DOHH2 (cell line): ENCODE results near the gene DNM1.

Source experiments
- H3F3A ChIP-seq: fragments of 200-600 bp; sonication (generic), shearing (Covaris generic); 2 replicates; pipeline ENCODE4 v1.6.0; 2016; ENCODE audit warnings: antibody characterized with exemption, mild to moderate bottlenecking; ENCODE audit not compliant: control insufficient read depth, insufficient read depth
- H3K27ac ChIP-seq: fragments of 200-600 bp; sonication (generic); 2 replicates; pipeline ENCODE4 v1.5.1; 2014; ENCODE audit warnings: low read depth, mild to moderate bottlenecking, low read length, moderate library complexity
- H3K27me3 ChIP-seq: fragments of 200-600 bp; sonication (generic); 2 replicates; pipeline ENCODE4 v1.6.1; 2014; ENCODE audit warnings: mild to moderate bottlenecking, low read length, mixed read lengths; ENCODE audit not compliant: control insufficient read depth
- H3K36me3 ChIP-seq: fragments of 200-600 bp; sonication (generic); 2 replicates; pipeline ENCODE4 v1.6.1; 2014; ENCODE audit warnings: mild to moderate bottlenecking, low read length, moderate library complexity, mixed read lengths; ENCODE audit not compliant: control insufficient read depth
- H3K4me1 ChIP-seq: fragments of 200-600 bp; sonication (generic); 2 replicates; pipeline ENCODE4 v1.6.1; 2014; ENCODE audit warnings: mild to moderate bottlenecking, low read length, mixed read lengths; ENCODE audit not compliant: control insufficient read depth
- H3K4me2 ChIP-seq: fragments of 200-600 bp; sonication (generic); 2 replicates; pipeline ENCODE4 v1.6.0; 2014; ENCODE audit warnings: mild to moderate bottlenecking, low read length, moderate library complexity
- H3K4me3 ChIP-seq: fragments of 200-600 bp; sonication (generic); 2 replicates; pipeline ENCODE4 v1.5.1; 2014; ENCODE audit warnings: mild to moderate bottlenecking, low read length, mixed read lengths
- H3K79me2 ChIP-seq: fragments of 200-600 bp; sonication (generic); 2 replicates; pipeline ENCODE4 v1.6.1; 2014; ENCODE audit warnings: mild to moderate bottlenecking, low read length, mixed read lengths; ENCODE audit not compliant: control insufficient read depth
- H3K9me2 ChIP-seq: fragments of 200-600 bp; sonication (generic); replicated peaks from 2 replicates; pipeline ENCODE4 v1.6.1; 2014; ENCODE audit warnings: mild to moderate bottlenecking, low read length, mixed read lengths; ENCODE audit not compliant: control insufficient read depth
- H3K9me3 ChIP-seq: fragments of 200-600 bp; sonication (generic); 2 replicates; pipeline ENCODE4 v1.6.1; 2014; ENCODE audit warnings: antibody characterized with exemption, low read length, mixed read lengths; ENCODE audit not compliant: control insufficient read depth, insufficient read depth
- H4K20me1 ChIP-seq: fragments of 200-600 bp; sonication (generic); 2 replicates; pipeline ENCODE4 v1.6.0; 2014; ENCODE audit warnings: low read depth, mild to moderate bottlenecking, antibody characterized with exemption, low read length, moderate library complexity; ENCODE audit not compliant: control insufficient read depth, insufficient read depth
- CTCF ChIP-seq: fragments of 200-600 bp; sonication (generic); IDR thresholded peaks from one replicate; pipeline ENCODE4 v1.5.1; 2014; ENCODE audit warnings: antibody characterized with exemption, mild to moderate bottlenecking, low read depth, low read length; ENCODE audit not compliant: poor library complexity, severe bottlenecking
- EZH2phosphoT487 ChIP-seq: fragments of 200-600 bp; sonication (generic); IDR thresholded peaks from 2 replicates; pipeline ENCODE4 v1.6.1; 2017; ENCODE audit warnings: borderline replicate concordance, mild to moderate bottlenecking, antibody characterized with exemption, low read length, moderate library complexity, mixed read lengths

DNM1 gene

DNA sequence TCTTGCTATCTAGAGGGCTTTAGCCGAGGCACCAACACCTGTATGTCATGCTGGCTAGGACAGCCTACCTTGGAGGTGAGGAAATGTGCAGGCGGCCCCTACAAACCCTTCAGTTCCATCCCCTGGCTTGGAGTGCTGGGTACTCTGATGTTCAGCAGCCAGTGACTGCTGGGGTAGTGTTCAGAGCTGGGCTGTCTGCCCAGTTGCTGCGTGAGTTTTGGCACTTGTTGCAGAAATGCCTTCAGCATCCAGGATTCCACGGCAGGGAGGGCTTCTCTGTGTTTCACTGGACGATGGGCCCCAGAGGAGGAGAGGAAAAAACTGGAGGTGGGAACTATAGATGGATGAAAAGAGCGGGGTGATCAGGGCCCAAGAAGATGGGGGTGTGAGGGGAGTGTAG lies 83.3 kb downstream of the DNM1 start:
- Histone ChIP-seq H3K79me2 (no peaks in the 10 kb centered on the region), H3K27me3 (no peaks in the 10 kb centered on the region), H4K20me1 (no peaks in the 10 kb centered on the region), H3K9me3 (no peaks in the 10 kb centered on the region), H3K27ac (no peak overlapping the region), H3K4me2 (no peak overlapping the region), H3K4me3 (no peak overlapping the region), H3F3A (no peaks in the 10 kb centered on the region), H3K9me2 (no peaks in the 10 kb centered on the region), H3K4me1 (peaks cover 3% of the 10 kb centered on the region; the same call in 1 of the 2 replicates), H3K36me3 (no peaks in the 10 kb centered on the region)
- TF ChIP-seq EZH2phosphoT487 = no peak
- no peak for TF ChIP-seq CTCF

GRCh38 chr9:128288273-128289004 lies 85.3 kb downstream of the DNM1 start:
- Histone ChIP-seq H4K20me1 (no peaks in the 10 kb centered on the region), H3K79me2 (no peaks in the 10 kb centered on the region), H3K4me3 (no peak overlapping the region), H3K27ac (no peak overlapping the region), H3K36me3 (no peaks in the 10 kb centered on the region), H3K9me2 (no peaks in the 10 kb centered on the region), H3K4me1 (peaks cover 3% of the 10 kb centered on the region; the same call in 1 of the 2 replicates), H3K27me3 (no peaks in the 10 kb centered on the region), H3K9me3 (no peaks in the 10 kb centered on the region), H3F3A (no peaks in the 10 kb centered on the region), H3K4me2 (no peak overlapping the region)
- no peak for TF ChIP-seq EZH2phosphoT487
- no peak for TF ChIP-seq CTCF

- Histone ChIP-seq H3K4me2 (no peak overlapping the region), H3K27ac (no peak overlapping the region), H3K79me2 (no peaks in the 10 kb centered on the region), H3K27me3 (no peaks in the 10 kb centered on the region), H4K20me1 (no peaks in the 10 kb centered on the region), H3K9me2 (no peaks in the 10 kb centered on the region), H3K4me3 (no peak overlapping the region), H3K36me3 (no peaks in the 10 kb centered on the region), H3F3A (no peaks in the 10 kb centered on the region), H3K4me1 (no peaks in the 10 kb centered on the region), H3K9me3 (no peaks in the 10 kb centered on the region)
- TF ChIP-seq EZH2phosphoT487 (no peak), CTCF (no peak)
Observed at GRCh38 chr9:128292009-128292408, 88.8 kb downstream of the DNM1 start.
